ENCODE results near the gene UBE2F.

DNA sequence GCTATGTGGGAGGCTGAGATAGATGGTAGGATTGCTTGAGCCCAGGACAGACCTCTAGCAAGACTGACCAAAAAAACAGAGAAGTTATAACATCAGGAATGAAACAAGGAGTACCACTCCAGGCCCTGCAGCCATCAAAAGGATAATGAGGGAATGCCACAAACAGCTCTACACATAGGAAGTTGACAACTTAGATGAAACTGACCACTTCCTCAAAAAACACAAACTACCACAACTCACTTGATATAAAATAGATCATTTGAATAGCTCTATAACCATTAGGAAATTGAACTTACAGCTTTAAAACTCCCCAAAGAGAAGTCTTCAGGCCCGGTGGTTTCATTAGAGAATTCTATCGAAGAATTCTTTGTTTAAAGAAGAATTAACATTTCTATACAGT, 120.4 kb downstream of the UBE2F start:
- TF ChIP-seq BACH2 (CRISPR knock-in tag; IDR thresholded peaks at IDR 0.05; ENCODE audit: borderline replicate concordance) = no peak
- TF ChIP-seq, protein P1, sequence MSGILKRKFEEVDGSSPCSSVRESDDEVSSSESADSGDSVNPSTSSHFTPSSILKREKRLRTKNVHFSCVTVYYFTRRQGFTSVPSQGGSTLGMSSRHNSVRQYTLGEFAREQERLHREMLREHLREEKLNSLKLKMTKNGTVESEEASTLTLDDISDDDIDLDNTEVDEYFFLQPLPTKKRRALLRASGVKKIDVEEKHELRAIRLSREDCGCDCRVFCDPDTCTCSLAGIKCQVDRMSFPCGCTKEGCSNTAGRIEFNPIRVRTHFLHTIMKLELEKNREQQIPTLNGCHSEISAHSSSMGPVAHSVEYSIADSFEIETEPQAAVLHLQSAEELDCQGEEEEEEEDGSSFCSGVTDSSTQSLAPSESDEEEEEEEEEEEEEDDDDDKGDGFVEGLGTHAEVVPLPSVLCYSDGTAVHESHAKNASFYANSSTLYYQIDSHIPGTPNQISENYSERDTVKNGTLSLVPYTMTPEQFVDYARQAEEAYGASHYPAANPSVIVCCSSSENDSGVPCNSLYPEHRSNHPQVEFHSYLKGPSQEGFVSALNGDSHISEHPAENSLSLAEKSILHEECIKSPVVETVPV (CRISPR knock-in tag; IDR thresholded peaks at IDR 0.05) = no peak
- TF ChIP-seq TOX (CRISPR knock-in tag; IDR thresholded peaks at IDR 0.05; ENCODE audit: borderline replicate concordance) = no peak
- TF ChIP-seq ZNF565 (CRISPR knock-in tag; conservative IDR thresholded peaks at IDR 0.05; ENCODE audit: low read depth) = no peak
- TF ChIP-seq SNAI2 (CRISPR knock-in tag; IDR thresholded peaks at IDR 0.05) = no peak
- no peak for TF ChIP-seq ESRRG (CRISPR knock-in tag; IDR thresholded peaks at IDR 0.05)
- TF ChIP-seq ZC3H10 (CRISPR knock-in tag; IDR thresholded peaks at IDR 0.05) = no peak
- TF ChIP-seq PPARA (CRISPR knock-in tag; IDR thresholded peaks at IDR 0.05; ENCODE audit: borderline replicate concordance) = no peak
- TF ChIP-seq, protein P2, sequence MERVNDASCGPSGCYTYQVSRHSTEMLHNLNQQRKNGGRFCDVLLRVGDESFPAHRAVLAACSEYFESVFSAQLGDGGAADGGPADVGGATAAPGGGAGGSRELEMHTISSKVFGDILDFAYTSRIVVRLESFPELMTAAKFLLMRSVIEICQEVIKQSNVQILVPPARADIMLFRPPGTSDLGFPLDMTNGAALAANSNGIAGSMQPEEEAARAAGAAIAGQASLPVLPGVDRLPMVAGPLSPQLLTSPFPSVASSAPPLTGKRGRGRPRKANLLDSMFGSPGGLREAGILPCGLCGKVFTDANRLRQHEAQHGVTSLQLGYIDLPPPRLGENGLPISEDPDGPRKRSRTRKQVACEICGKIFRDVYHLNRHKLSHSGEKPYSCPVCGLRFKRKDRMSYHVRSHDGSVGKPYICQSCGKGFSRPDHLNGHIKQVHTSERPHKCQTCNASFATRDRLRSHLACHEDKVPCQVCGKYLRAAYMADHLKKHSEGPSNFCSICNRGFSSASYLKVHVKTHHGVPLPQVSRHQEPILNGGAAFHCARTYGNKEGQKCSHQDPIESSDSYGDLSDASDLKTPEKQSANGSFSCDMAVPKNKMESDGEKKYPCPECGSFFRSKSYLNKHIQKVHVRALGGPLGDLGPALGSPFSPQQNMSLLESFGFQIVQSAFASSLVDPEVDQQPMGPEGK (CRISPR knock-in tag; IDR thresholded peaks at IDR 0.05; ENCODE audit: borderline replicate concordance) = no peak
- no peak for TF ChIP-seq GLIS3 (CRISPR knock-in tag; IDR thresholded peaks at IDR 0.05)
- TF ChIP-seq, protein P3, sequence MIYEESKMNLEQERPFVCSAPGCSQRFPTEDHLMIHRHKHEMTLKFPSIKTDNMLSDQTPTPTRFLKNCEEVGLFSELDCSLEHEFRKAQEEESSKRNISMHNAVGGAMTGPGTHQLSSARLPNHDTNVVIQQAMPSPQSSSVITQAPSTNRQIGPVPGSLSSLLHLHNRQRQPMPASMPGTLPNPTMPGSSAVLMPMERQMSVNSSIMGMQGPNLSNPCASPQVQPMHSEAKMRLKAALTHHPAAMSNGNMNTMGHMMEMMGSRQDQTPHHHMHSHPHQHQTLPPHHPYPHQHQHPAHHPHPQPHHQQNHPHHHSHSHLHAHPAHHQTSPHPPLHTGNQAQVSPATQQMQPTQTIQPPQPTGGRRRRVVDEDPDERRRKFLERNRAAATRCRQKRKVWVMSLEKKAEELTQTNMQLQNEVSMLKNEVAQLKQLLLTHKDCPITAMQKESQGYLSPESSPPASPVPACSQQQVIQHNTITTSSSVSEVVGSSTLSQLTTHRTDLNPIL (CRISPR knock-in tag; IDR thresholded peaks at IDR 0.05; ENCODE audit: low read depth) = no peak
- TF ChIP-seq ARNTL (CRISPR knock-in tag; IDR thresholded peaks at IDR 0.05; ENCODE audit: borderline replicate concordance, low read depth) = no peak
